Astrocyte (in vitro differentiated cells and primary cell): ENCODE results near the gene HIPK2. TPM values are rescaled to one million over a fixed set of nuclear protein-coding genes. Genes with fewer than 3 reads are reported as not detected.

ENCODE experiments used
- DNase-seq: peaks from one replicate; pipeline ENCODE4 v3.0.0-alpha.2; 2010; ENCODE audit warnings: low read depth
- FAIRE-seq: peaks from 2 replicates; lab custom pipeline; 2011; peaks lifted over from hg19 to GRCh38; lab: Jason Lieb, UNC
- H2AFZ ChIP-seq: 2 replicates; pipeline ENCODE4 v1.6.0; 2012; ENCODE audit warnings: low read depth, low read length, inconsistent platforms
- H3K27ac ChIP-seq: 2 replicates; pipeline ENCODE4 v1.5.1; 2011; ENCODE audit warnings: low read depth, low read length, inconsistent platforms
- H3K27me3 ChIP-seq: 2 replicates; pipeline ENCODE4 v1.6.0; 2011; ENCODE audit warnings: low read length, inconsistent platforms; ENCODE audit not compliant: insufficient read depth
- H3K36me3 ChIP-seq: 2 replicates; pipeline ENCODE4 v1.5.1; 2011; ENCODE audit warnings: low read length, inconsistent platforms; ENCODE audit not compliant: insufficient read depth
- H3K4me1 ChIP-seq: 2 replicates; pipeline ENCODE4 v1.5.1; 2011; ENCODE audit warnings: low read length, inconsistent platforms; ENCODE audit not compliant: insufficient read depth
- H3K4me2 ChIP-seq: 2 replicates; pipeline ENCODE4 v1.6.0; 2012; ENCODE audit warnings: low read length, inconsistent platforms
- H3K4me3 ChIP-seq: 2 replicates; pipeline ENCODE4 v1.5.1; 2011; ENCODE audit warnings: low read depth, mild to moderate bottlenecking, low read length, inconsistent platforms; ENCODE audit not compliant: insufficient read depth
- H3K79me2 ChIP-seq: 2 replicates; pipeline ENCODE4 v1.6.0; 2012; ENCODE audit warnings: mild to moderate bottlenecking, low read length, inconsistent platforms; ENCODE audit not compliant: insufficient read depth
- H3K9ac ChIP-seq: 2 replicates; pipeline ENCODE4 v1.6.0; 2012; ENCODE audit warnings: mild to moderate bottlenecking, low read length, inconsistent platforms
- H3K9me3 ChIP-seq: 2 replicates; pipeline ENCODE4 v1.5.1; 2012; ENCODE audit warnings: low read depth, mild to moderate bottlenecking, low read length, inconsistent platforms; ENCODE audit not compliant: insufficient read depth
- H4K20me1 ChIP-seq: 2 replicates; pipeline ENCODE4 v1.6.0; 2012; ENCODE audit warnings: low read length, inconsistent platforms; ENCODE audit not compliant: insufficient read depth
- H3K27ac Mint-ChIP-seq: one replicate; pipeline ENCODE4 v1.8.0; 2021; ENCODE audit warnings: mild to moderate bottlenecking, mixed read lengths; ENCODE audit not compliant: unreplicated experiment
- H3K27me3 Mint-ChIP-seq: one replicate; pipeline ENCODE4 v1.8.0; 2021; ENCODE audit warnings: low read depth, mixed read lengths; ENCODE audit not compliant: unreplicated experiment
- H3K36me3 Mint-ChIP-seq: one replicate; pipeline ENCODE4 v1.8.0; 2021; ENCODE audit warnings: low read depth, mixed read lengths; ENCODE audit not compliant: unreplicated experiment
- H3K4me1 Mint-ChIP-seq: one replicate; pipeline ENCODE4 v1.8.0; 2021; ENCODE audit warnings: low read depth, mixed read lengths; ENCODE audit not compliant: unreplicated experiment
- H3K4me3 Mint-ChIP-seq: one replicate; pipeline ENCODE4 v1.8.0; 2021; ENCODE audit warnings: mild to moderate bottlenecking, moderate library complexity, mixed read lengths; ENCODE audit not compliant: unreplicated experiment
- H3K9me3 Mint-ChIP-seq: one replicate; pipeline ENCODE4 v1.8.0; 2021; ENCODE audit warnings: mild to moderate bottlenecking, mixed read lengths; ENCODE audit not compliant: unreplicated experiment
- EZH2 ChIP-seq: IDR thresholded peaks from 2 replicates; pipeline ENCODE4 v1.6.1; 2012; ENCODE audit warnings: mild to moderate bottlenecking, low read length, inconsistent platforms; ENCODE audit not compliant: insufficient read depth
- total RNA-seq: library from RNA; stranded (reverse); gene quantifications from 2 replicates; pipeline ENCODE4 v1.2.1, GENCODE V29; 2021
- TF ChIP-seq, protein P1 (sequence below): IDR thresholded peaks from 2 replicates; pipeline ENCODE4 v1.5.1; 2011; ENCODE audit warnings: low read depth, mild to moderate bottlenecking, inconsistent platforms, low read length, moderate library complexity; ENCODE audit not compliant: insufficient read depth

Gene HIPK2
- total RNA-seq, 1 donor from 2014 or later: 35.8 TPM

DNA sequence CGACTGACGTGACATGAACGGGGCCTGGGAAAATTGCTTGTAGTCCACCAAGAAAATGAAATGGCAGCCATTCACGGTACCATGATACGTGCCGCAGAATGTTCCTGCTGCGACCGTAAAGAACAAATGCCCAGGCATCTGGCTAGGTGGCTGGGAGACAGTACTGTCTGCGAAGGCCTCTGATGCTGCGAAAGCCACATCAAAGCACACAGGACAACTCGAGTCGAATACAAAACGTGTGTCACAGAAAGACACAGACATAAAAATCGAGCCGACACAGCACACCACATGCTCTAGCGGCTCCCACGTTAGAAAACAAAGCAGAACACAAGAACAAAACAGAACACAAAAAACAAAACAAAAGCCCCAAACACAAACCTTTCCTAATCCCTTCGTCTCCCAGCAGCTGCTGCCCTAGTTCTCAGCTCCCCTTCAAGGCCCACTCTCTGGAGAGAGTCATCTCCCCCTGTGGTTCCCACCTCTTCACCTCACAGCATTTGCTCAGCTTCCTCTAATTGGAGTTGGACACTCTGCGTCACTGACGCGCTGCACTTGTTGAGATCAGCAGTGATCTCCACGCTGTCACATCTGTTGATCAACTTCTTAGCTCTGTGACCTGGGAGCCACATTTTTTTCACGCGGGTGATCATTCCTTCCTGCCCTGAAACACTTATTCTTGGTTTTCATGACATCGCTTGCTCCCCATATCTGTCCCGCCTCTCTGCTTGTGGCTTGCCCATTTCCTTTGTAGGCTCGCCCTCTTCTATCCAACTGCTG is 142.1 kb downstream of the HIPK2 start:
- Mint-ChIP-seq H3K9me3 (peaks cover 3% of the 10 kb centered on the region), H3K27me3 (no peaks in the 10 kb centered on the region), H3K4me3 (no peak overlapping the region), H3K4me1 (peaks cover 4% of the 10 kb centered on the region), H3K36me3 (peaks cover 19% of the 10 kb centered on the region), H3K27ac (peak overlapping the region; percentile 42)
- no peak for FAIRE-seq
- Histone ChIP-seq H3K4me3 (no peak overlapping the region), H3K4me2 (no peak overlapping the region), H3K27ac (no peak overlapping the region), H3K36me3 (peaks cover 12% of the 10 kb centered on the region), H4K20me1 (peaks cover 74% of the 10 kb centered on the region), H2AFZ (no peak overlapping the region), H3K4me1 (no peaks in the 10 kb centered on the region), H3K27me3 (no peaks in the 10 kb centered on the region), H3K9ac (no peak overlapping the region), H3K79me2 (peaks cover 62% of the 10 kb centered on the region), H3K9me3 (no peaks in the 10 kb centered on the region)
- TF ChIP-seq EZH2: no peak
- TF ChIP-seq, protein P1, sequence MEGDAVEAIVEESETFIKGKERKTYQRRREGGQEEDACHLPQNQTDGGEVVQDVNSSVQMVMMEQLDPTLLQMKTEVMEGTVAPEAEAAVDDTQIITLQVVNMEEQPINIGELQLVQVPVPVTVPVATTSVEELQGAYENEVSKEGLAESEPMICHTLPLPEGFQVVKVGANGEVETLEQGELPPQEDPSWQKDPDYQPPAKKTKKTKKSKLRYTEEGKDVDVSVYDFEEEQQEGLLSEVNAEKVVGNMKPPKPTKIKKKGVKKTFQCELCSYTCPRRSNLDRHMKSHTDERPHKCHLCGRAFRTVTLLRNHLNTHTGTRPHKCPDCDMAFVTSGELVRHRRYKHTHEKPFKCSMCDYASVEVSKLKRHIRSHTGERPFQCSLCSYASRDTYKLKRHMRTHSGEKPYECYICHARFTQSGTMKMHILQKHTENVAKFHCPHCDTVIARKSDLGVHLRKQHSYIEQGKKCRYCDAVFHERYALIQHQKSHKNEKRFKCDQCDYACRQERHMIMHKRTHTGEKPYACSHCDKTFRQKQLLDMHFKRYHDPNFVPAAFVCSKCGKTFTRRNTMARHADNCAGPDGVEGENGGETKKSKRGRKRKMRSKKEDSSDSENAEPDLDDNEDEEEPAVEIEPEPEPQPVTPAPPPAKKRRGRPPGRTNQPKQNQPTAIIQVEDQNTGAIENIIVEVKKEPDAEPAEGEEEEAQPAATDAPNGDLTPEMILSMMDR: no peak
- DNase-seq: no peak

DNA sequence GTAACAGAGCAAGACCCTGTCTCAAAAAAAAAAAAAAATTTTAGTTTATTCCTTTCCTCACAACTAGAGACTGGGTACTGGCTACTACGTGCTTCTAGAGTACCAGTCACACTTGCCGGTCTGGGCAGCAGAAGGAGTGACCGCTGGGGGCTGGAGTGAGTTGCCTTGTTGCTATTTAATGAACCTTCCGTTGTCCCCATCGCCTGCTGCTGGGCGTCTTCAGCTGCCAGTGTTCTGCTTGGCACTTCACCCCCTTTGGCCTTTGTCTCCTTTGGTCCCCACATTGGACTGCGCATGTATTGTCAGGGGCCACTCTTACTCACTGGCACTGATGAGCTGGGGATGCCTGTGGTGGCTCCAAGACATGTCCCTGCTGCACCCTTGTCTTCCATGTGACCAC is 143.7 kb downstream of the HIPK2 start:
- Histone ChIP-seq H3K9me3 (no peaks in the 10 kb centered on the region), H3K36me3 (peaks cover 13% of the 10 kb centered on the region), H3K4me2 (no peak overlapping the region), H3K9ac (no peak overlapping the region), H3K4me1 (no peaks in the 10 kb centered on the region), H4K20me1 (peaks cover 57% of the 10 kb centered on the region), H3K27me3 (no peaks in the 10 kb centered on the region), H3K27ac (no peak overlapping the region), H3K79me2 (peaks cover 46% of the 10 kb centered on the region), H3K4me3 (no peak overlapping the region), H2AFZ (no peak overlapping the region)
- Mint-ChIP-seq H3K27ac (no peak overlapping the region), H3K9me3 (peaks cover 3% of the 10 kb centered on the region), H3K27me3 (no peaks in the 10 kb centered on the region), H3K36me3 (peaks cover 23% of the 10 kb centered on the region), H3K4me1 (peaks cover 4% of the 10 kb centered on the region), H3K4me3 (no peak overlapping the region)
- no peak for FAIRE-seq
- TF ChIP-seq, protein P1: no peak
- no peak for TF ChIP-seq EZH2
- DNase-seq: no peak

- peaks cover 20% of the 10 kb centered on the region for H3K36me3 ChIP-seq
- DNase-seq (no peak), FAIRE-seq (no peak)
- Mint-ChIP-seq H3K9me3 (no peaks in the 10 kb centered on the region), H3K27ac (no peak overlapping the region), H3K4me3 (no peak overlapping the region), H3K4me1 (peaks cover 9% of the 10 kb centered on the region), H3K36me3 (peaks cover 34% of the 10 kb centered on the region), H3K27me3 (no peaks in the 10 kb centered on the region)
- no peak overlapping the region for H3K4me2 ChIP-seq
- no peak overlapping the region for H2AFZ ChIP-seq
- no peaks in the 10 kb centered on the region for H3K9me3 ChIP-seq
- H3K4me3 ChIP-seq: no peak overlapping the region
- TF ChIP-seq, protein P1: no peak
- TF ChIP-seq EZH2: no peak
- no peaks in the 10 kb centered on the region for H3K27me3 ChIP-seq
- peaks cover 23% of the 10 kb centered on the region for H3K79me2 ChIP-seq
- H3K9ac ChIP-seq: no peak overlapping the region
- H4K20me1 ChIP-seq: peaks cover 37% of the 10 kb centered on the region
- H3K27ac ChIP-seq: no peak overlapping the region
- no peaks in the 10 kb centered on the region for H3K4me1 ChIP-seq
Observed at GRCh38 chr7:139631520-139632031, 146.2 kb downstream of the HIPK2 start.
